OCI-LY7 (cell line): Measurements from ENCODE around the gene BCAR3. TPM values are rescaled to one million over a fixed set of nuclear protein-coding genes. Genes with fewer than 3 reads are reported as not detected.
A peak's percentile ranks its signal among the peaks of the same experiment; 100 is the strongest.

Experiments used
- BruUV-seq: library from RNA; stranded (reverse); fragments of 400-500 nt; replicated peaks from 2 replicates; lab custom pipeline; 2021; lab: Mats Ljungman, UMichigan
- CTCF ChIA-PET: fragments of 300-600 bp; sonication (Branson Sonifier 250); formaldehyde crosslinking; loops from one replicate; lab custom pipeline; 2022; ENCODE audit warnings: antibody characterized with exemption; ENCODE audit not compliant: unreplicated experiment; lab: Charles Lee
- POLR2A ChIA-PET: fragments of 300-600 bp; sonication (Branson Sonifier 250); formaldehyde crosslinking; loops from one replicate; lab custom pipeline; 2022; ENCODE audit warnings: antibody characterized with exemption; lab: Charles Lee
- DNase-seq: peaks from one replicate; pipeline ENCODE4 v3.0.0-alpha.2; 2015; ENCODE audit warnings: low spot score
- H2AFZ ChIP-seq: fragments of 200-600 bp; sonication (generic), shearing (Covaris generic); 2 replicates; pipeline ENCODE4 v1.6.1; 2014; ENCODE audit warnings: mild to moderate bottlenecking, antibody characterized with exemption, low read length, moderate library complexity
- H3K27ac ChIP-seq: fragments of 200-600 bp; sonication (generic); 2 replicates; pipeline ENCODE4 v1.5.1; 2014; ENCODE audit warnings: mixed run types, low read depth, mild to moderate bottlenecking, moderate library complexity, low read length, inconsistent platforms; ENCODE audit not compliant: poor library complexity, severe bottlenecking
- H3K36me3 ChIP-seq: fragments of 200-600 bp; sonication (generic); 2 replicates; pipeline ENCODE4 v1.6.1; 2014; ENCODE audit warnings: mild to moderate bottlenecking, antibody characterized with exemption, low read length, moderate library complexity, mixed read lengths; ENCODE audit not compliant: insufficient read depth
- H3K4me1 ChIP-seq: fragments of 200-600 bp; sonication (generic); 2 replicates; pipeline ENCODE4 v1.5.1; 2014; ENCODE audit warnings: mild to moderate bottlenecking, low read length; ENCODE audit not compliant: insufficient read depth, poor library complexity, severe bottlenecking
- H3K4me2 ChIP-seq: fragments of 200-600 bp; sonication (generic); 2 replicates; pipeline ENCODE4 v1.6.1; 2014; ENCODE audit warnings: mild to moderate bottlenecking, low read length
- H3K4me3 ChIP-seq: fragments of 200-600 bp; sonication (generic); 2 replicates; pipeline ENCODE4 v1.5.1; 2014; ENCODE audit warnings: mild to moderate bottlenecking, low read depth, low read length; ENCODE audit not compliant: poor library complexity, severe bottlenecking
- H3K79me2 ChIP-seq: fragments of 200-600 bp; sonication (generic); 2 replicates; pipeline ENCODE4 v1.6.1; 2016; ENCODE audit warnings: low read depth, mild to moderate bottlenecking, low read length, moderate library complexity, mixed read lengths; ENCODE audit not compliant: insufficient read depth
- H3K9me2 ChIP-seq: fragments of 200-600 bp; sonication (generic); 2 replicates; pipeline ENCODE4 v1.6.1; 2016; ENCODE audit warnings: mild to moderate bottlenecking, low read length, mixed read lengths; ENCODE audit not compliant: insufficient read depth
- H3K9me3 ChIP-seq: fragments of 200-600 bp; sonication (generic); 2 replicates; pipeline ENCODE4 v1.6.1; 2014; ENCODE audit warnings: mild to moderate bottlenecking, mixed run types, low read length, mixed read lengths
- H4K20me1 ChIP-seq: fragments of 200-600 bp; sonication (generic); 2 replicates; pipeline ENCODE4 v1.6.1; 2014; ENCODE audit warnings: mild to moderate bottlenecking, antibody characterized with exemption, low read length, moderate library complexity, mixed read lengths; ENCODE audit not compliant: insufficient read depth
- EZH2phosphoT487 ChIP-seq: fragments of 200-600 bp; sonication (generic); IDR thresholded peaks from 2 replicates; pipeline ENCODE4 v1.6.1; 2018; ENCODE audit warnings: low read depth, borderline replicate concordance, mild to moderate bottlenecking, mixed run types, antibody characterized with exemption, low read length, moderate library complexity, mixed read lengths
- intact Hi-C: fragments of 100-400 bp; cut with micrococcal nuclease; formaldehyde crosslinking; loops from one replicate; pipeline ENCODE4 v1.10.0; 2022; ENCODE audit not compliant: unreplicated experiment
- total RNA-seq, 2 experiments: library from RNA; depleted of rRNA in 1 of 2; stranded (reverse); fragments of >200 nt in 1 of 2; shearing (Covaris generic) in 1 of 2; gene quantifications; 2 replicates each; pipeline ENCODE4 v1.2.3, GENCODE V29; 2014 to 2022
- TF ChIP-seq, protein P1 (sequence below): fragments of 200-600 bp; sonication (generic); conservative IDR thresholded peaks from 2 replicates; pipeline ENCODE4 v1.5.1; 2014; ENCODE audit warnings: mild to moderate bottlenecking, antibody characterized with exemption, low read length, moderate library complexity, mixed read lengths

Gene BCAR3
- total RNA-seq, 2 experiments from 2014 or later, result 16.3 to 24.2 TPM

DNA sequence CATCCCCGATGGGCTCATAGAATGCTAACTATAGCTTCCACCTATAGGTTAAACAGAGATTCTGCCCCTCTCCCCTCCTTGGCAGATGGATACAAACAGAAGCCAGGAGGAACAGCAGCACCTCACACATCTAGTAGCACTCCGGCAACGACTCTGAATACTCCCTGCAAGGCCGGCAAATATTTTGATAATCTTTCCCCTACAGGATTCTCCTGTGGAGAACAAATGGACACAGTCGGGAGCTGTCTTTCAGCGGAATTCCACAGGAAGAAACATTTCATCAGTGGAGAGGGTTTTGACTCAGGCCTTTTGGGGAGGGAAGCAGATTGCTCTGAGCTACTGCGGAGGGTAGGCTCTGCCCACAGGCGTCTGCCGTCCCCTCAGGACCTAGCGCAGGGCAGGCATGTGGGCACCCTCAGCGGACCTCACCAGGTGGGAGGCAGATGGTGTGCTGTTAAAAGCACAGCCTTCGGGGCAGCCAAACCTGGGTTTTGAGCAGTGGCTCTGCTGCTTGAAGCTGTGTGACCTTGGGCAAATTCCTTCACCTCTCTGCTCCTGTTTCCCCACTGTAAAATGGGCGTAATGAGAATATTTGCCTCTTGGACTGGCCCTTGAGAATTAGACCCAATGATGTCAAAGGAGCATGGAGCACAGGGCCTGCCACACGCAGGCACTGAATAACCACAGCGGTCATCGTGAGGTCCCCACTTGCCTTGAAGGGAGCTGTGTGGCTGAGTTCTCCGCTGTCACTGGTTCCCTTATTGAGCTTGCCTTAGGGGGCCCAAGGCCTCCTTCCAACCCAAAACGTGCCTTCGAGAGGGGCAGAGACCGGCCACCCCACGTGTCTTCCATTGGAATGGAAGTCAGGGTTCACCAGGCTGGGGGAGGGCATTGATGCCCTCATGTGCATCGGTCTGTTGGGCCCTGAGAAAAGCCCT is 19.2 kb upstream of the BCAR3 start:
- Histone ChIP-seq H3K27ac (no peak overlapping the region), H3K4me2 (no peak overlapping the region), H3K36me3 (no peaks in the 10 kb centered on the region), H4K20me1 (no peaks in the 10 kb centered on the region), H3K4me3 (no peak overlapping the region), H2AFZ (no peak overlapping the region), H3K4me1 (peaks cover 78% of the 10 kb centered on the region), H3K9me3 (no peaks in the 10 kb centered on the region), H3K79me2 (no peaks in the 10 kb centered on the region), H3K9me2 (no peaks in the 10 kb centered on the region)
- BruUV-seq, result no TSS peak
- ChIA-PET CTCF (interaction anchor here (0.6 kb wide), 1 partner anchor 62 kb away, joined by 3 read pairs; no protein-coding TSS in a partner anchor), POLR2A (interaction anchor here (1.3 to 25.4 kb wide), 4 partner anchors 6 to 26 kb away, joined by 4 to 497 read pairs (median 26); partner anchors contain the start of gene BCAR3)
- TF ChIP-seq, protein P1, sequence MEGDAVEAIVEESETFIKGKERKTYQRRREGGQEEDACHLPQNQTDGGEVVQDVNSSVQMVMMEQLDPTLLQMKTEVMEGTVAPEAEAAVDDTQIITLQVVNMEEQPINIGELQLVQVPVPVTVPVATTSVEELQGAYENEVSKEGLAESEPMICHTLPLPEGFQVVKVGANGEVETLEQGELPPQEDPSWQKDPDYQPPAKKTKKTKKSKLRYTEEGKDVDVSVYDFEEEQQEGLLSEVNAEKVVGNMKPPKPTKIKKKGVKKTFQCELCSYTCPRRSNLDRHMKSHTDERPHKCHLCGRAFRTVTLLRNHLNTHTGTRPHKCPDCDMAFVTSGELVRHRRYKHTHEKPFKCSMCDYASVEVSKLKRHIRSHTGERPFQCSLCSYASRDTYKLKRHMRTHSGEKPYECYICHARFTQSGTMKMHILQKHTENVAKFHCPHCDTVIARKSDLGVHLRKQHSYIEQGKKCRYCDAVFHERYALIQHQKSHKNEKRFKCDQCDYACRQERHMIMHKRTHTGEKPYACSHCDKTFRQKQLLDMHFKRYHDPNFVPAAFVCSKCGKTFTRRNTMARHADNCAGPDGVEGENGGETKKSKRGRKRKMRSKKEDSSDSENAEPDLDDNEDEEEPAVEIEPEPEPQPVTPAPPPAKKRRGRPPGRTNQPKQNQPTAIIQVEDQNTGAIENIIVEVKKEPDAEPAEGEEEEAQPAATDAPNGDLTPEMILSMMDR, result no peak
- no peak for TF ChIP-seq EZH2phosphoT487
- intact Hi-C loops, result loop anchor here (5.0 kb wide), 1 partner anchor 724 kb away; no protein-coding TSS in a partner anchor
- DNase-seq, result no peak

DNA sequence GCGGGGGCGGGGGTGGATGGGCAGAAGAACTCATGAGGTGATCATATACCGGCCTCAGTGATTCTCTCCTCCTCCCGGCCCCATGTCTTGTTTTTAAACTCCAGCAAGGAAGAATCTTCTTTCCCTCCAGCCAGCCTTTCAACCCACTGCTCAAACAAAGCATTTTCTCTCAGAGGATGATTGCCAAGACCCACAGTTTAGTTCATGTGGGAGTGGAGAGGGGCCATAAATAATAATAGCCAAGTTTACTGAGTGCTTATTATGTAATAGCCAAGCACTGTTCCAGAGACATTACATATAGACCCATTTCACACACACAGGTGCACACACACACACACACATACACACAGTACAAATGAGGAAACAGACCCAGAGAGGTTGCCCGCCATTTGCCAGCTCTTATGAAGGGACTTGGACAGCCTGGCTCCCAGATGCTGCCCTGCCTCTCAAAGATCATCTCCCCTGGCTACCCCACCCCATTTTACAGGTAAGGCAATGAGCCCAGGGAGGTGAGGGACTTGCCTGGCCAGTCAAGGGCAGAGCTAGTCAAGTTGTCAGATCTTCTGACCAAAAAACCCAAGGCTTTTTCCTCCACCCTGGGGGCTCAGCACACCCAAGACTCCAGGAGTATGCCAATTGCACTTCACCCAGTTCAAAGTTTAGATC is 18.0 kb upstream of the BCAR3 start:
- H3K36me3 ChIP-seq, result no peaks in the 10 kb centered on the region

More for the DNA sequence above, 18.0 kb upstream of the BCAR3 start:
- H2AFZ ChIP-seq, result peak overlapping the region; percentile 18; the same call in 1 of the 2 replicates
- H4K20me1 ChIP-seq, result no peaks in the 10 kb centered on the region
- no peak overlapping the region for H3K27ac ChIP-seq
- H3K9me2 ChIP-seq, result no peaks in the 10 kb centered on the region
- no peak overlapping the region for H3K4me3 ChIP-seq
- peaks cover 78% of the 10 kb centered on the region for H3K4me1 ChIP-seq
- intact Hi-C loops, result loop anchor here (5.0 kb wide), 1 partner anchor 722 kb away; no protein-coding TSS in a partner anchor
- peak; percentile 56 for DNase-seq
- TF ChIP-seq, protein P1, result no peak
- no peak for TF ChIP-seq EZH2phosphoT487
- ChIA-PET CTCF (interaction anchor here (0.6 kb wide), 1 partner anchor 64 kb away, joined by 3 read pairs; no protein-coding TSS in a partner anchor), POLR2A (interaction anchor here (1.3 to 25.4 kb wide), 4 partner anchors 7 to 27 kb away, joined by 4 to 497 read pairs (median 26); partner anchors contain the start of gene BCAR3)
- no TSS peak for BruUV-seq
- H3K79me2 ChIP-seq, result no peaks in the 10 kb centered on the region
- H3K9me3 ChIP-seq, result no peaks in the 10 kb centered on the region
- no peak overlapping the region for H3K4me2 ChIP-seq
